Prostate gland (tissue), 2 donors: ENCODE results near the gene STK4. TPM values are rescaled to one million over a fixed set of nuclear protein-coding genes. Genes with fewer than 3 reads are reported as not detected.

Experiments used
- DNase-seq: peaks from one replicate; pipeline ENCODE4 v3.0.0-alpha.2; 2019; ENCODE audit warnings: low spot score
- H3K27ac ChIP-seq, 2 donors: fragments of 200-600 bp; sonication (generic); 2 replicates each; pipeline ENCODE4 v1.5.1; 2017 to 2019
- H3K27me3 ChIP-seq: fragments of 200-600 bp; sonication (generic); replicated peaks from 2 replicates; pipeline ENCODE4 v1.5.1; 2019; ENCODE audit not compliant: insufficient read depth
- H3K36me3 ChIP-seq, 2 donors: fragments of 200-600 bp; sonication (generic); 1 replicate in 1 of 2; 2 replicates in 1 of 2; pipeline versions ENCODE4 v1.5.1 to v1.8.1; 2017 to 2019
- H3K4me1 ChIP-seq: fragments of 200-600 bp; sonication (generic); replicated peaks from 2 replicates; pipeline ENCODE4 v1.5.1; 2019
- H3K4me3 ChIP-seq, 2 donors: fragments of 200-600 bp; sonication (generic); 2 replicates each; pipeline ENCODE4 v1.5.1; 2017 to 2019
- H3K9me3 ChIP-seq: fragments of 200-600 bp; sonication (generic); 2 replicates; pipeline ENCODE4 v1.5.1; 2017
- POLR2A ChIP-seq: fragments of 450-650 bp; IDR thresholded peaks from one replicate; pipeline ENCODE4 v1.6.1; 2016; ENCODE audit warnings: antibody characterized with exemption, mild to moderate bottlenecking
- POLR2AphosphoS5 ChIP-seq: sonication (generic); formaldehyde crosslinking; IDR thresholded peaks from one replicate; pipeline ENCODE4 v1.6.1; 2017; ENCODE audit warnings: antibody characterized with exemption
- WGBS: methylation state at CpG from one replicate; pipeline ENCODE4 v1.1.5; 2018; 5-methylcytosine and 5-hydroxymethylcytosine counted together
- intact Hi-C: fragments of 100-400 bp; cut with DNase I; formaldehyde crosslinking; loops from one replicate; pipeline ENCODE4 v1.14.2; 2022
- total RNA-seq, 2 donors: library from RNA; depleted of rRNA; stranded (reverse); fragments of >200 nt; gene quantifications; one replicate each; pipeline ENCODE4 v1.1.0, GENCODE V29; 2016
- TF ChIP-seq, protein P1 (sequence below), 4 experiments: fragments of 200-600 bp in 2 of 4; fragments of 450-650 bp in 2 of 4; sonication (generic) in 2 of 4; IDR thresholded peaks; 1 replicate in 3 of 4; 2 replicates in 1 of 4; pipeline ENCODE4 v1.5.1; 2016 to 2019; ENCODE audit warnings: antibody characterized with exemption in 4 of 4, mild to moderate bottlenecking in 2 of 4, moderate library complexity in 2 of 4

The STK4 gene
- total RNA-seq, 2 donors from 2014 or later = 14.4 to 35.1 TPM

- DNase-seq = no peak
- no peak overlapping the region for H3K4me3 ChIP-seq
- H3K4me1 ChIP-seq = no peaks in the 10 kb centered on the region
- H3K36me3 ChIP-seq = no peaks in the 10 kb centered on the region
- intact Hi-C loops = no loop called here
- no peak for TF ChIP-seq POLR2A
- TF ChIP-seq, protein P1, sequence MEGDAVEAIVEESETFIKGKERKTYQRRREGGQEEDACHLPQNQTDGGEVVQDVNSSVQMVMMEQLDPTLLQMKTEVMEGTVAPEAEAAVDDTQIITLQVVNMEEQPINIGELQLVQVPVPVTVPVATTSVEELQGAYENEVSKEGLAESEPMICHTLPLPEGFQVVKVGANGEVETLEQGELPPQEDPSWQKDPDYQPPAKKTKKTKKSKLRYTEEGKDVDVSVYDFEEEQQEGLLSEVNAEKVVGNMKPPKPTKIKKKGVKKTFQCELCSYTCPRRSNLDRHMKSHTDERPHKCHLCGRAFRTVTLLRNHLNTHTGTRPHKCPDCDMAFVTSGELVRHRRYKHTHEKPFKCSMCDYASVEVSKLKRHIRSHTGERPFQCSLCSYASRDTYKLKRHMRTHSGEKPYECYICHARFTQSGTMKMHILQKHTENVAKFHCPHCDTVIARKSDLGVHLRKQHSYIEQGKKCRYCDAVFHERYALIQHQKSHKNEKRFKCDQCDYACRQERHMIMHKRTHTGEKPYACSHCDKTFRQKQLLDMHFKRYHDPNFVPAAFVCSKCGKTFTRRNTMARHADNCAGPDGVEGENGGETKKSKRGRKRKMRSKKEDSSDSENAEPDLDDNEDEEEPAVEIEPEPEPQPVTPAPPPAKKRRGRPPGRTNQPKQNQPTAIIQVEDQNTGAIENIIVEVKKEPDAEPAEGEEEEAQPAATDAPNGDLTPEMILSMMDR (IDR thresholded peaks at IDR 0.05) = no peak
- TF ChIP-seq POLR2AphosphoS5 = no peak
- 62% methylated on average over 7 of the region's 7 CpGs for WGBS
- H3K27ac ChIP-seq = no peak overlapping the region
- no peaks in the 10 kb centered on the region for H3K9me3 ChIP-seq
- no peaks in the 10 kb centered on the region for H3K27me3 ChIP-seq
These were observed 121.9 kb downstream of the STK4 start for GRCh38 chr20:45088247-45088646.

DNA sequence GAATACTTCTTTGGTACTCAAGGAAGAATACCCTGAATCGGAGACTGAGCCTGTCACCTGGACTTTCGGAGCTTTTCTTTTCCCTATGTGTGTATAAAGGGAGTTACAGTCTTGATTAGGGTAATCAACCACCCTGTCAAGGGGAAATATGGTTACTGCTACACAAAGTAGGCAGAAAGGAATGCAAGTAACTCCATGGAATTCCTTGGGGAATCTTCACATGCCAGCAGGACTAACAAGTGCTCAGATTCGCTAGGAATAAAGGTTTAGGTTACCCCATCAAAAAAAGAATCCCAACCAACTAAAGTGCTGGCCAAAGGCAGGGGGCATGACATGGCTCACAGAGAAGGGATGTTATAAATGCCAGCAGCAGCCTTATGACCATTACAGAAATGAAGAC, 124.2 kb downstream of the STK4 start:
- WGBS = 92% methylated on average over 3 of the region's 3 CpGs

DNA sequence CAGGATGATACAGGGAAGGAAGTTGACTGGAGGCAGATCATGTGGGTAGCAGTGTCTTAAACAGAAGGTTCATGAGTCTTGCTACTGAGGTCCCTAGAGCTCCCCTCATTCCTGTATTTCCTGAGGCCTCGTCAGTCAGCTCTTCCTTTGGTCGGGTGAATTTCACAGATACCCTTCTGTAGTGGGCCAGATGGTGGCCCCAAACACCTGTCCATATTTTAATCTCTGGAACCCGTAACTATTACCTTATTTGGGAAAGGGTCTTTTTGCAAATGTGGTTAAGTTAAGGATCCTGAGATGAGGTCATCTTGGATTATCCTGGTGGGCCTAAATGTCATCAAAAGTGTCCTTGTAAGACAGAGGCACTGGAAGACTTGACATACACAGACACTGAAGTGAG, 125.1 kb downstream of the STK4 start:
- H3K4me1 ChIP-seq = no peaks in the 10 kb centered on the region
- H3K27me3 ChIP-seq = no peaks in the 10 kb centered on the region
- no peak overlapping the region for H3K27ac ChIP-seq
- TF ChIP-seq POLR2AphosphoS5 (no peak), POLR2A (no peak)
- TF ChIP-seq, protein P1 (IDR thresholded peaks at IDR 0.05) = no peak
- no peak overlapping the region for H3K4me3 ChIP-seq
- intact Hi-C loops = no loop called here
- WGBS = 87% methylated on average over 3 of the region's 3 CpGs
- H3K36me3 ChIP-seq = no peaks in the 10 kb centered on the region
- no peaks in the 10 kb centered on the region for H3K9me3 ChIP-seq
- DNase-seq = no peak

More for the DNA sequence above, 124.2 kb downstream of the STK4 start:
- Histone ChIP-seq H3K4me3 (no peak overlapping the region), H3K27me3 (no peaks in the 10 kb centered on the region), H3K9me3 (no peaks in the 10 kb centered on the region), H3K36me3 (no peaks in the 10 kb centered on the region), H3K27ac (no peak overlapping the region), H3K4me1 (no peaks in the 10 kb centered on the region)
- intact Hi-C loops = no loop called here
- TF ChIP-seq, protein P1 (IDR thresholded peaks at IDR 0.05) = no peak
- TF ChIP-seq POLR2AphosphoS5 (no peak), POLR2A (no peak)
- DNase-seq = no peak

DNA sequence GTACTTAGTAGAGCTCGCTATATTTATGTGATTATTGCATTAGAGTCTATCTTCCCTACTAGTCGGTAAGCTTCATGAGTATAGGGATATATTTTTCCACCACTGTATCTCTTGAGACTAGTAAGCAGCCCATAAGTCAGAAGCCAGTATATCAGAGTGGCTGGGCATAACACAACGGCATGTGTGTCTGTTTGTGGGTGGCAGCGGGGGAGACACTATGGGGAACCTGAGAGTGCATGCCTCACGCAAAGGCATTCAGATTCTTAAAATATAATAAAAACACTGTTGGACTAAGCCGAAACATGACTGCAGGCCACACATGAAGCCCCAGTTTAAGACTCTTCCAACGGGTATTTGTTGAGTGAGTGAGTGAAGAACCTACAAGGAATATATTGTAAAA, 126.6 kb downstream of the STK4 start:
- Histone ChIP-seq H3K27ac (no peak overlapping the region), H3K9me3 (no peaks in the 10 kb centered on the region), H3K36me3 (no peaks in the 10 kb centered on the region), H3K4me3 (no peak overlapping the region), H3K27me3 (peaks cover 2% of the 10 kb centered on the region), H3K4me1 (peaks cover under 1% of the 10 kb centered on the region)
- no peak for DNase-seq
- TF ChIP-seq POLR2AphosphoS5 = no peak
- TF ChIP-seq, protein P1 (IDR thresholded peaks at IDR 0.05) = no peak
- TF ChIP-seq POLR2A = no peak
- 87% methylated on average over 7 of the region's 7 CpGs for WGBS
- intact Hi-C loops = no loop called here

GRCh38 chr20:45094201-45094600, 127.9 kb downstream of the STK4 start:
- no peak overlapping the region for H3K4me3 ChIP-seq
- H3K9me3 ChIP-seq = no peaks in the 10 kb centered on the region
- H3K4me1 ChIP-seq = peaks cover 5% of the 10 kb centered on the region
- intact Hi-C loops = no loop called here
- peaks cover 3% of the 10 kb centered on the region for H3K27me3 ChIP-seq
- DNase-seq = no peak
- no peaks in the 10 kb centered on the region for H3K36me3 ChIP-seq
- H3K27ac ChIP-seq = no peak overlapping the region
- WGBS = 75% methylated on average over 2 of the region's 2 CpGs
- TF ChIP-seq, protein P1 (IDR thresholded peaks at IDR 0.05) = no peak
